SK-MEL-5 (cell line): ENCODE measurements around the gene MYO7B. TPM values are rescaled to one million over a fixed set of nuclear protein-coding genes. Genes with fewer than 3 reads are reported as not detected.

Experiments used
- DNase-seq: peaks from one replicate; pipeline ENCODE4 v3.0.0-alpha.2; 2016; ENCODE audit warnings: low read depth, low spot score
- in situ Hi-C: cut with HindIII; loops from 2 replicates; pipeline ENCODE4 v1.10.0; 2016; ENCODE audit warnings: low sequenced_read_pairs, high pct_unique_total_duplicates, low pct_unique_long_range_greater_than_20kb
- total RNA-seq: library from RNA; depleted of rRNA; stranded (reverse); fragments of >200 nt; shearing (Covaris generic); gene quantifications from 2 replicates; pipeline ENCODE4 v1.2.3, GENCODE V29; 2014

Gene MYO7B
- total RNA-seq, 1 experiment from 2014 or later = not detected

- in situ Hi-C loops = no loop called here
- no peak for DNase-seq
These were observed 108.9 kb downstream of the MYO7B start for GRCh38 chr2:127644066-127645025.

GRCh38 chr2:127645026-127645394 is 109.5 kb downstream of the MYO7B start:
- in situ Hi-C loops = no loop called here
- DNase-seq = no peak

- in situ Hi-C loops = no loop called here
- DNase-seq = no peak
These were observed 110.2 kb downstream of the MYO7B start, which contains the start of gene GPR17 for GRCh38 chr2:127645395-127646291. Gene GPR17, plus strand, starts transcription at chr2:127646153. Its CDS starts 4,583 bp downstream, at chr2:127650736.

- in situ Hi-C loops = no loop called here
- no peak for DNase-seq
These were observed 111.2 kb downstream of the MYO7B start for GRCh38 chr2:127646487-127647241.

- DNase-seq = no peak
- in situ Hi-C loops = no loop called here
These were observed 112.0 kb downstream of the MYO7B start for GRCh38 chr2:127647242-127648190.

GRCh38 chr2:127648321-127648720 is 112.8 kb downstream of the MYO7B start:
- in situ Hi-C loops = no loop called here
- DNase-seq = no peak

- in situ Hi-C loops = no loop called here
- no peak for DNase-seq
These were observed 113.7 kb downstream of the MYO7B start for GRCh38 chr2:127649100-127649611.

GRCh38 chr2:127649684-127650040 is 114.2 kb downstream of the MYO7B start:
- peak; percentile 88 for DNase-seq
- in situ Hi-C loops = no loop called here

GRCh38 chr2:127650041-127650784 is 114.7 kb downstream of the MYO7B start:
- in situ Hi-C loops = no loop called here
- DNase-seq = no peak

- no peak for DNase-seq
- in situ Hi-C loops = no loop called here
These were observed 115.4 kb downstream of the MYO7B start for GRCh38 chr2:127650785-127651380.

GRCh38 chr2:127651381-127651809 is 115.9 kb downstream of the MYO7B start:
- in situ Hi-C loops = no loop called here

GRCh38 chr2:127651971-127652550 is 116.6 kb downstream of the MYO7B start:
- DNase-seq = peak; percentile 69
- in situ Hi-C loops = no loop called here

More at GRCh38 chr2:127651381-127651809, 115.9 kb downstream of the MYO7B start:
- DNase-seq = no peak

GRCh38 chr2:127652786-127653357 is 117.4 kb downstream of the MYO7B start:
- no peak for DNase-seq
- in situ Hi-C loops = no loop called here

- in situ Hi-C loops = no loop called here
- DNase-seq = no peak
These were observed 118.1 kb downstream of the MYO7B start for GRCh38 chr2:127653421-127654083.
